Stimulated activated CD8-positive, alpha-beta memory T cell treated with anti-CD3 and anti-CD28 coated beads, Interleukin-7, amount 100 ng/mL, for 24 hours (primary cell): ENCODE measurements around the gene SMARCA2.

ENCODE experiments used
- DNase-seq: peaks from one replicate; pipeline ENCODE4 v3.0.0-alpha.2; 2020; ENCODE audit warnings: low read depth

SMARCA2 gene

DNA sequence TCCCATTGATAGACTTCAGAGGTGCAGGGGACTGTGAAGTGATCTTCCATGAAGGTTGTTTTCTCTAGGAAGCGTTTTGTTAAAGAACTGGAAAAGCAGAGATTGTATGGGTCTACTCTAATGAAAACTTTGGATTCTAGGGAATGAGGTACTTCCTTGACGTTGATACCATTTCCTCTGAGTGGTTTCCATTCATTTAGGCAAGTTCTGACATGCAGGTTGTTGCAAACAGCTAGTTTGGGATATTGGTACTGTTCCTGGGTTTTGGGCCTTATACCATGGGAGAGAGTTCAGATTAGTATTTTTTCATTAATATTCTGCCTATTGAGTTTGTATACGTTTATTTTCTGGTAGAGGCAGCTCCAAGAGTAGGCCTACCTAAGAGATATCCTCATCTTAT is 25.7 kb downstream of the SMARCA2 start:
- no peak for DNase-seq

GRCh38 chr9:2041736-2042135 is 26.6 kb downstream of the SMARCA2 start:
- DNase-seq = no peak

- DNase-seq = no peak
These were observed 28.1 kb downstream of the SMARCA2 start for GRCh38 chr9:2043243-2043642.

GRCh38 chr9:2043881-2044462 is 28.8 kb downstream of the SMARCA2 start:
- DNase-seq = no peak

GRCh38 chr9:2047144-2047671 is 32.1 kb downstream of the SMARCA2 start:
- no peak for DNase-seq

GRCh38 chr9:2047916-2048315 is 32.8 kb downstream of the SMARCA2 start:
- DNase-seq = no peak

GRCh38 chr9:2050236-2050635 is 35.1 kb downstream of the SMARCA2 start:
- DNase-seq = no peak

- DNase-seq = peak; percentile 27
These were observed 39.0 kb downstream of the SMARCA2 start for GRCh38 chr9:2053883-2054845.

GRCh38 chr9:2055203-2055658 is 40.1 kb downstream of the SMARCA2 start:
- no peak for DNase-seq

DNA sequence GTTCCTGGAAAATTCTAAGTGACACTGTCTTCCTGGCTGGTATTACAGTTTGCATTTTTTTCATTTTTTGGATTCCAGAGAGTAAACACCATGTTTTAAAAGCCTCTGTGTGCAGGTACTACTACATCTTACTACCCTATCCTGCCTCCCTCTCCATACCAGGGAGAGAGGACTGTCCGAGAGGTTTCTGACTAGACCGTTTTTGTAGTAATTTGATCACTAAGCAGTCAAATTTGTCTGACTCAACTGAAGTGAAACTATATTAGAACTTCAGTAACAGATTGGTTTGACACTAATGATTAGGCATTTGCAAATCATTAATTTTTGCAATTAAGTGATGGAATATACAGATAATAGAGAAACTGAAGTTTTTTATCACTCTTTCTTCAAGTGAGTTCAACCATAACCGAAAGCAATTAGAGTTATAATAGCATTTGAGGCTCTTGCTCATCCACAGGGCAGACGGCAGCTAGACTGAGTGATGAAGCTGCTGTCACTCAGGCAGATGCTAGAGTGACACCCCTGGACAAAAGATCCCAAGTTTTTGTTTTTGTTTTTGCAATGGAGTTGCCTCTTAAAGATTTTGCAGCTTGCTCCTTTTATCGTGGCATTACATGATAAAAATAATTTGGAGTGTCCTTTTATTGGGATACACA is 44.3 kb downstream of the SMARCA2 start:
- DNase-seq = no peak

DNA sequence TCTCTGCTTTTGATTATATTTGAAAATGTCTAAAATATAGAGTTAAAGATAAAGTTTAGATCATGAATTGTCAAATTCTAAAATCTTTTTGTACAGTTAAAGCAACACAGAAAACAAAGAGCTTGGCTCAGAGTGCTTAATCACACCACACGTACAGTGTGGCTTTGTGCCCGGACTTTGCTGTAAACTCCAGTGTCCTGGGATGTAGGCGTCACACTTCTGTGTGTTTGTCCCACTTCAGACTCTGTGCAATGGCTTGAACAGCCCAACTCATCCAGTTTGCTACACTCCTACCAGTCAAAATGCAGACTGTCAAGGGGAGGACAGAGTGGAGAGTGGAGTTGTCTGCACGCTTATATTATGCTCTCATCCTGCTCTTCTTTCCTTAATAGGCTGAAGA is 45.3 kb downstream of the SMARCA2 start:
- DNase-seq = no peak

DNA sequence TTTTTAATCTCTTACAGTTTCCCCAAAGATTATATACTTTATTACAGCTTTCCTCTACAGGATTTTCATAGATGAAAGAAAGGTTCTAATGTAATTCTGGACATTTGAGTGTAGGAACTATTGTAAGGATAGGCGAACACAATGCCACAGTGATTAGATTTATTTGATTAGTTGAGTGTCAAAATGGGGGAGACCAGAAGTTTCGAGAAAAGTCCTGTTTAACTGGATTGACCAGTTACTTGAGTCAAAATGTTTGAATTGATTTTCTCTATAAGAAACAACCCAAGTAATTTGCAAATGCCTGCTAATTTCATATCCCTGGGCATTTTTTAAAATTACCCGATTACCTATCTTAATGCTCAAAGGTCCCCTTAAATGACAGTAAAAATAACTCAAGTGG is 50.6 kb downstream of the SMARCA2 start:
- DNase-seq = no peak

DNA sequence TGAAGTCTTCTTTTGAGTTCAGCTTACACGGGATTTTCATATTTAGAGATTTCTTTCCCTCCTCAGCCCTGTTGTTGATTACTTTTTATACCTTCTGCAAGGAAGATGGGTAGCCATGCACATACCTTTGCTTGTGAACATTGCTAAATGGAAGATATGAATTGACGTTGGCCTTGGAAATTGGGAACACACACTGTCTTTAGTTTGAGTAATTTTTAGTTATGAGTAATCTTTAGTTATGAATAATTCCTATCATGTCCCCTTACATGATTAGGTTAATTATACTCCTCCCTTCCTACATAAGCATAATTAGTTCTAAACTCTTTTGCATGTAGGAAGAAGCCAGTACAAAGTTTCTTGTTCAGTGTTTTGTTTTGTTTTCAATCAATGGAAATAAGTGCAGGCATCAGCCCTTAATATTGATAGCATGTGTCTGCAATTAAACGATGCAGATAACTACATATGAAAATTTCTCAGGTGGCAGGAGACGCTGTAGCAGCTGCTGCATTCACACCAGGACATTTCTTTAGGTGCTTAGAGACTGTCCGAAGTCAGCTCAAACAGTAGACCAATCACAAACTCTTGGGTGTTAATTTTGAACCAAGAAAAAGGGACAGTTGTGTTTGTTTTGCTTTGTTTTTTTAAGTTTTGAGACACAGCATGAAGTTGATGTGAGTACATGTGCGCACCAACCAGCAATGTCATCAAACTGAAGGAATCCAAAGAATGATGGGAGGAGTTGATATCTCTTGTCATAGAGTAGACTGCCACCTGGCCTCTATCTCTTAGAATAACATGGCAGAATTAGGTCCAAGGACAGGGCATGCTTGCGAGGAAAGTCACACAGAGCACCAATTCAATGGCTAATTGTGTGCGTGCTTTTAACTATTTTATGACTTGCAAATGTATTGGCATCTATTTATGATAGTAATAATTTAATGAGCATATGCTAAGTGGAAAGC is 51.4 kb downstream of the SMARCA2 start:
- no peak for DNase-seq

DNA sequence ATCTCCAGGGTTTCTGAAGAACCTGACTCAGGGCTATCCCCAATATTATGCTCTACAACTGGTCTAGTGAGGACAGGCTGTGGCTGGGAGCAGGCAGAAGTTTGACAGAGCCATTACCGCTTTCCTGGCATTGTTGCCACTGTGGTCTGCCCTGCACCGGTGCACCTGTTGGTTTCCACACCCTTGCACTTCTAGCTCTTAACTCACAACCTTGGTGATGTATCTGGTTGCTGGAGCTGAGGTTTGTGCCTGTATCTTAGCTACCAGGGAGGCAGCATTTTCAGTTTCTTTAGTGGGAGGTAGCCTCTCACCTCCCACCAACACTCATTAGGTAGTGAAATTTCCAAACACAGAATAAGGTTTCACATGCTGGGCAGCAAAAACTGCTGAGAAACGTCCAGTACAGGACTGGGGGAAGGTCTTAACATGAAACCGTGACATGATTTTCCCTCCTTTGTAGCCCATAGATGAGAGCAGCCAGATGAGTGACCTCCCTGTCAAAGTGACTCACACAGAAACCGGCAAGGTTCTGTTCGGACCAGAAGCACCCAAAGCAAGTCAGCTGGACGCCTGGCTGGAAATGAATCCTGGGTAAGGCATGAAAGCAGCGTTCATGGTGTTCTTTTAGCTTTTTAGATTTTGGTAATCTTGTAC is 57.7 kb downstream of the SMARCA2 start:
- no peak for DNase-seq

DNA sequence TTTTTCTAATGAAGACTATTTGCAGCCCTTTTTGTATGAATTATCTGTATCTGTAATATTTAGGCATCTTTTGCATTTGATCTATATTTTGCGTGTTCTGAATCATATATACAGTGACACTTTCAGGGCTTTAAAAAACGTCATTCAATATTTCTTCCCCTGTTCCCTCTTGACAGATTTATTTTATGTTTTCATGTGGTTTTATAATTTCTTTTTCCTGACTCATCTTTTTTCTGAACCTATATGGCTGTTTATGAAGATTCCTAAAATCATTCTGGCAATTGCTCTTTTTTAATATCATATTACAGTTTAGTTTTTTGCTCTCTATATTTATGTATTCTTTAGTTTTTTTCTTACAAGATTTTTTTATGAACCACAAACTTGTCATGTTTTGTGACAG is 67.6 kb downstream of the SMARCA2 start:
- no peak for DNase-seq

- no peak for DNase-seq
These were observed 68.3 kb downstream of the SMARCA2 start for GRCh38 chr9:2083479-2083878.

DNA sequence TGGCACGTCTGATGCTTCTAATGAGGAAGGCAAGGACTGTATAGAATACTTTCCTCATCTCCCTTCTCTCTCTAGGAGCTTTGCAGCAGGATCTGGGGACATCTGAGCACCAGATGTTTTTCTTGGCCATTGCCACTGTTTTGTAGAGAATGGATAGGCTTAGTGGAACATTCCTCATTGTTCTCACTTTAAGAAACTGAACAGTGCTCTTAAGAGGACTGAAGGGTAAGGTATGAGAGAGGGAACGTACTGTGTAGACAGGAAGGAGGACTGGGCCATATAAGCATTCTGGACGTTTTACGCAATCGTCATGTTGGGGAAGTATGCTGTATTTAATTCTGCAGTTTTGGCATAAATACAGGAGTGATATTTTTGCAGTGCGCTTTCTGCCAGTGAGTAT is 70.6 kb downstream of the SMARCA2 start:
- DNase-seq = no peak

DNA sequence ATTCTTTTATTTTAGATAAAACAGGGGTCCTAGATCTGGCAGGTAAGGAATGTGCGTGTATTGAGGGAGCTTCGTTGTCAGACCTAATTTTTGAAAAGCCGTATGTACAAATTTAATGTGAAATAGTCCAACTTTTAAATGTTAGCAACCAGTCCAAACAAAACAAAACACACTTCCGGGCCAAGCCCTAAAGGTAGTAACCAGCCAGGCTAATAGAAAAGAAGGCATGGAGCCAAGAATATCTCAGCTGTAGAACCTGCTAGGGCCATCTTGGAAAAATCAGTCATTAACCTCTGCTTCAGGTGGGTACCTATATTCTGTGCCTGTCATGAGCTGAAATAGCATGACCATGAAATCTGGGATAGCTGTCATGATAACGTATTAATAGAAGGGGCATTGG is 71.0 kb downstream of the SMARCA2 start:
- no peak for DNase-seq

DNA sequence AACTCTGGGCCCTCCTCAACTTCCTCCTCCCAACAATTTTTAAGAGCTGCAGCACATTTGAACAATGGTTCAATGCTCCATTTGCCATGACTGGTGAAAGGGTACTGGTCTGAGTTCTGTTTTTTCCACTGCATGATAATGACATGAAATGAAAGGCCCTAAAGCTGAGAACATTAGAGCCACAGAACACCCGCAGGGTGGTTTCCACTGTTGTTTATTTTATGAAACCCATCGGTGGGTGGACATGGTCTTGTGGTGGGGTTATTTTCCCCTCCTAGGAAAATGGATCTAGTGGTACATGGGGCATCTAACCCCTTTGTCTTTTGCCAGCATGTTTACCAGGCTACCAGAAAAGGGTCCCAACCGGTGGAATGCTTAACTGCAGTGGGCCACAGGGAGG is 71.8 kb downstream of the SMARCA2 start:
- no peak for DNase-seq

DNA sequence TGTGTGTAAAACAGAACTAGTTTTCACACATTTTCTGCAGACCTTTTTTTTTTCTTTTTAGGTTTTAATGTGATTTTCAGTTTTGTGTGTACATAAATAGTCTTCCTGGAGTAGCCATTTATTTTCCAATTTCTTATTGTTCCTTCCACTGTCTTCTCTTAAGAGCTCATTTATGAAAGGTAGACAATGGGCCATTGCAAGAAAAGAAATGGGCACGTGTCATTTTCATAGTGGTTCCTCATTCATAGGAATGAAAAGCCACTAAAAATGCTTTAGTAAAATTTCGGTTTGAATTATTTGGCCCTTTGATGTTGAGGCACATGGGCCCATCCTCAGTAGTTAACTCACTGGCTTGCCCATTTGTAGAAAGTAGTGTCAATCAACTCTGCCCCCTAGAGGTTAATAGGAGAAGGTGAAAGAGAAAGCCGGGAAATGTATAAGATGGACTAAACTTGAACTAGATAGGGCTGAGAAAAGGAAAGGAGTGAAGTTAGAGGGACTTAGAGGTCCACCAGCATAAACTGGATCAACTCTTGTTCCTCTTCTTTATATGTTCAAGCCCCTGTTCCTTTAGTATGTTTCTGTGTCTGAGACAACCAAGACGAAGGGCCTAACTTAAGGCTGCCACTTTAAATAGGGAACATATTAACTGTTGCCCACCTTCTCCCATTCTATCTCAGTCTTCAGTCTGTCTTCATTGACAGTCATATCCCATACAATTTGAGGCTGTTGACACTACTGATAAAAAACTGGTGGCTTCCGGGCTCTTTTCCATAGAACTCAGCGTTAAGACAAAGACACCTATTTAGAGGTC is 72.6 kb downstream of the SMARCA2 start:
- no peak for DNase-seq
